Body of pancreas (tissue), 4 donors: ENCODE measurements around the gene SNX5. TPM values are rescaled to one million over a fixed set of nuclear protein-coding genes. Genes with fewer than 3 reads are reported as not detected.

Source experiments
- ATAC-seq: fragments of 150-250 bp; one replicate; pipeline ENCODE4 v1.9.1; 2016
- DNase-seq, 4 donors: peaks; one replicate each; pipeline ENCODE4 v3.0.0-alpha.2; 2019
- H3K27ac ChIP-seq, 4 donors: fragments of 200-600 bp; sonication (generic); 1 replicate in 3 of 4; 2 replicates in 1 of 4; pipeline versions ENCODE4 v1.5.1 to v1.6.1; 2016 to 2019; ENCODE audit warnings: mild to moderate bottlenecking in 1 of 4, mixed read lengths in 1 of 4, moderate library complexity in 1 of 4
- H3K27me3 ChIP-seq, 2 donors: fragments of 200-600 bp; sonication (generic); one replicate each; pipeline ENCODE4 v1.6.0; 2016; ENCODE audit warnings: mild to moderate bottlenecking in 1 of 2
- H3K36me3 ChIP-seq, 2 donors: fragments of 200-600 bp; sonication (generic); replicated peaks in 1 of 2; 2 replicates each; pipeline ENCODE4 v1.5.1; 2016; ENCODE audit warnings: low read depth in 2 of 2; ENCODE audit not compliant: insufficient read depth in 1 of 2
- H3K4me1 ChIP-seq: fragments of 200-600 bp; sonication (generic); one replicate; pipeline ENCODE4 v1.6.0; 2016
- H3K4me3 ChIP-seq, 2 donors: fragments of 200-600 bp; sonication (generic); 1 replicate in 1 of 2; 2 replicates in 1 of 2; pipeline ENCODE4 v1.5.1; 2016 to 2019
- H3K9me3 ChIP-seq, 3 donors: fragments of 200-600 bp; sonication (generic); 1 replicate in 2 of 3; 2 replicates in 1 of 3; pipeline ENCODE4 v1.5.1; 2016
- CTCF ChIP-seq, 7 experiments: fragments of 450-650 bp in 4 of 7; fragments of 200-600 bp in 3 of 7; sonication (generic) in 3 of 7; IDR thresholded peaks; one replicate each; pipeline ENCODE4 v1.5.1; 2016 to 2019; ENCODE audit warnings: antibody characterized with exemption in 7 of 7
- POLR2A ChIP-seq, 3 donors: fragments of 450-650 bp; IDR thresholded peaks; one replicate each; pipeline ENCODE4 v1.6.1; 2016; ENCODE audit warnings: antibody characterized with exemption in 3 of 3, mild to moderate bottlenecking in 2 of 3
- WGBS, 2 donors: methylation state at CpG; one replicate each; pipeline ENCODE4 v1.1.5; 2017; 5-methylcytosine and 5-hydroxymethylcytosine counted together
- intact Hi-C: fragments of 100-400 bp; cut with DNase I; formaldehyde crosslinking; loops from one replicate; pipeline ENCODE4 v1.15.1; 2023
- total RNA-seq, 2 donors: library from RNA; depleted of rRNA; stranded (reverse); fragments of >200 nt; gene quantifications; one replicate each; pipeline ENCODE4 v1.1.0, GENCODE V29; 2016

SNX5 gene
- total RNA-seq, 2 donors from 2014 or later, result 61.3 to 84.3 TPM

- Histone ChIP-seq H3K36me3 (no peaks in the 10 kb centered on the region), H3K4me3 (no peak overlapping the region), H3K4me1 (peaks cover 51% of the 10 kb centered on the region), H3K27me3 (no peaks in the 10 kb centered on the region), H3K27ac (peak overlapping the region; percentile 41 to 69 (median 60)), H3K9me3 (no peaks in the 10 kb centered on the region)
- no peak for DNase-seq
- TF ChIP-seq POLR2A (IDR thresholded peaks at IDR 0.05), result no peak
- TF ChIP-seq CTCF (IDR thresholded peaks at IDR 0.05), result no peak
- intact Hi-C loops, result no loop called here
- 57 to 69% methylated on average over 5 of the region's 5 CpGs for WGBS, 2 donors
- ATAC-seq, result no peak
Observed at GRCh38 chr20:17957505-17958363, 10.9 kb downstream of the SNX5 start.

GRCh38 chr20:17956099-17956685, 12.4 kb downstream of the SNX5 start:
- Histone ChIP-seq H3K36me3 (peaks cover 0 to 4% of the 10 kb centered on the region in 2 donors), H3K27me3 (no peaks in the 10 kb centered on the region), H3K4me3 (no peak overlapping the region), H3K9me3 (no peaks in the 10 kb centered on the region), H3K27ac (no peak overlapping the region), H3K4me1 (peaks cover 36% of the 10 kb centered on the region)
- WGBS, 2 donors, result 85 to 88% methylated on average over 7 to 8 of the region's 8 CpGs
- intact Hi-C loops, result no loop called here
- no peak for ATAC-seq
- no peak for TF ChIP-seq POLR2A (IDR thresholded peaks at IDR 0.05)
- DNase-seq, result no peak

GRCh38 chr20:17955302-17955701, 13.3 kb downstream of the SNX5 start:
- H3K4me1 ChIP-seq, result peaks cover 30% of the 10 kb centered on the region
- intact Hi-C loops, result no loop called here
- 44 to 50% methylated on average over 3 of the region's 3 CpGs for WGBS, 2 donors
- no peaks in the 10 kb centered on the region for H3K9me3 ChIP-seq
- TF ChIP-seq POLR2A (IDR thresholded peaks at IDR 0.05) (no peak), CTCF (IDR thresholded peaks at IDR 0.05) (no peak)
- DNase-seq, result no peak
- peaks cover 0 to 9% of the 10 kb centered on the region in 2 donors for H3K36me3 ChIP-seq
- H3K27me3 ChIP-seq, result no peaks in the 10 kb centered on the region
- no peak overlapping the region for H3K27ac ChIP-seq
- ATAC-seq, result no peak
- H3K4me3 ChIP-seq, result no peak overlapping the region

- no peak for DNase-seq
- intact Hi-C loops, result no loop called here
Observed at GRCh38 chr20:17953935-17954334, 14.7 kb downstream of the SNX5 start.

More at GRCh38 chr20:17953935-17954334, 14.7 kb downstream of the SNX5 start:
- no peaks in the 10 kb centered on the region for H3K9me3 ChIP-seq
- H3K27me3 ChIP-seq, result no peaks in the 10 kb centered on the region
- H3K27ac ChIP-seq, result no peak overlapping the region
- H3K36me3 ChIP-seq, result peaks cover 0 to 13% of the 10 kb centered on the region in 2 donors
- peaks cover 16% of the 10 kb centered on the region for H3K4me1 ChIP-seq
- WGBS, 2 donors, result 97% methylated on average over 5 of the region's 5 CpGs
- ATAC-seq, result no peak
- TF ChIP-seq POLR2A (IDR thresholded peaks at IDR 0.05) (no peak), CTCF (IDR thresholded peaks at IDR 0.05) (no peak)
- no peak overlapping the region for H3K4me3 ChIP-seq
